Measurements from ENCODE around the gene CBX4. TPM values are rescaled to one million over a fixed set of nuclear protein-coding genes. Genes with fewer than 3 reads are reported as not detected.

CBX4 gene
- total and polyA plus RNA-seq, 2 donors from 2014 or later = 7.1 to 26.8 TPM

GRCh38 chr17:79803997-79804855, 35.0 kb downstream of the CBX4 start:
- intact Hi-C loops (cut with DNase I) = no loop called here
- DNase-seq = peak in 4 of 5 donors; percentile 31 to 63 (median 59)
- no peaks in the 10 kb centered on the region for H3K9me3 ChIP-seq (ENCODE audit: control insufficient read depth in 2 of 3, insufficient read depth in 1 of 3, low read length in 3 of 3)
- TF ChIP-seq CTCF (IDR thresholded peaks at IDR 0.05; ENCODE audit: borderline replicate concordance, extremely low read depth, insufficient read depth) = no peak
- no peak for FAIRE-seq
- no peaks in the 10 kb centered on the region for H3K36me3 ChIP-seq (ENCODE audit: control insufficient read depth in 2 of 3, insufficient read depth in 3 of 3, low read length in 3 of 3)
- H3K9ac ChIP-seq (ENCODE audit: low read length in 3 of 3) = no peak overlapping the region
- H3K27me3 ChIP-seq (ENCODE audit: control insufficient read depth, insufficient read depth, low read length) = peaks cover 88% of the 10 kb centered on the region
- peaks cover 0 to 7% (median 0%) of the 10 kb centered on the region in 3 donors for H3K4me1 ChIP-seq (ENCODE audit: control insufficient read depth in 2 of 3, insufficient read depth in 2 of 3, low read depth in 1 of 3, low read length in 3 of 3)
- no peak overlapping the region for H3K27ac ChIP-seq (ENCODE audit: low read depth in 2 of 2, low read length in 2 of 2)
- no peak overlapping the region for H3K4me3 ChIP-seq (ENCODE audit: low read length in 3 of 3)

- intact Hi-C loops (cut with DNase I) = no loop called here
- no peak for FAIRE-seq
Observed at GRCh38 chr17:79803421-79803996, 35.7 kb downstream of the CBX4 start.

GRCh38 chr17:79802736-79803420, 36.4 kb downstream of the CBX4 start:
- peak in 3 of 5 donors; percentile 14 to 69 (median 35) for DNase-seq
- Histone ChIP-seq H3K27ac (ENCODE audit: low read depth in 2 of 2, low read length in 2 of 2) (no peak overlapping the region), H3K4me1 (ENCODE audit: control insufficient read depth in 2 of 3, insufficient read depth in 2 of 3, low read depth in 1 of 3, low read length in 3 of 3) (peaks cover 0 to 14% (median 7%) of the 10 kb centered on the region in 3 donors), H3K9ac (ENCODE audit: low read length in 3 of 3) (no peak overlapping the region), H3K9me3 (ENCODE audit: control insufficient read depth in 2 of 3, insufficient read depth in 1 of 3, low read length in 3 of 3) (no peaks in the 10 kb centered on the region), H3K36me3 (ENCODE audit: control insufficient read depth in 2 of 3, insufficient read depth in 3 of 3, low read length in 3 of 3) (no peaks in the 10 kb centered on the region), H3K4me3 (ENCODE audit: low read length in 3 of 3) (no peak overlapping the region), H3K27me3 (ENCODE audit: control insufficient read depth, insufficient read depth, low read length) (peaks cover 79% of the 10 kb centered on the region)
- intact Hi-C loops (cut with DNase I) = no loop called here
- TF ChIP-seq CTCF (IDR thresholded peaks at IDR 0.05; ENCODE audit: borderline replicate concordance, extremely low read depth, insufficient read depth) = no peak
- FAIRE-seq = no peak

More at GRCh38 chr17:79803421-79803996, 35.7 kb downstream of the CBX4 start:
- Histone ChIP-seq H3K4me3 (ENCODE audit: low read length in 3 of 3) (no peak overlapping the region), H3K4me1 (ENCODE audit: control insufficient read depth in 2 of 3, insufficient read depth in 2 of 3, low read depth in 1 of 3, low read length in 3 of 3) (peaks cover 0 to 8% (median 4%) of the 10 kb centered on the region in 3 donors), H3K9ac (ENCODE audit: low read length in 3 of 3) (no peak overlapping the region), H3K36me3 (ENCODE audit: control insufficient read depth in 2 of 3, insufficient read depth in 3 of 3, low read length in 3 of 3) (no peaks in the 10 kb centered on the region), H3K27me3 (ENCODE audit: control insufficient read depth, insufficient read depth, low read length) (peaks cover 84% of the 10 kb centered on the region), H3K27ac (ENCODE audit: low read depth in 2 of 2, low read length in 2 of 2) (no peak overlapping the region), H3K9me3 (ENCODE audit: control insufficient read depth in 2 of 3, insufficient read depth in 1 of 3, low read length in 3 of 3) (no peaks in the 10 kb centered on the region)
- DNase-seq = peak in 3 of 5 donors; percentile 23 to 42 (median 25)
- no peak for TF ChIP-seq CTCF (IDR thresholded peaks at IDR 0.05; ENCODE audit: borderline replicate concordance, extremely low read depth, insufficient read depth)
